B cell (primary cell): ENCODE data around the gene C1QTNF12.

Experiments used
- EZH2 ChIP-seq: IDR thresholded peaks from 2 replicates; pipeline ENCODE4 v1.6.1; 2012; ENCODE audit warnings: borderline replicate concordance, low read depth, mild to moderate bottlenecking, moderate library complexity, low read length; ENCODE audit not compliant: insufficient read depth, poor library complexity, severe bottlenecking
- TF ChIP-seq, protein P1 (sequence below): fragments of 200-600 bp; IDR thresholded peaks from one replicate; pipeline ENCODE4 v1.8.0; 2022; ENCODE audit warnings: antibody characterized with exemption, mild to moderate bottlenecking

DNA sequence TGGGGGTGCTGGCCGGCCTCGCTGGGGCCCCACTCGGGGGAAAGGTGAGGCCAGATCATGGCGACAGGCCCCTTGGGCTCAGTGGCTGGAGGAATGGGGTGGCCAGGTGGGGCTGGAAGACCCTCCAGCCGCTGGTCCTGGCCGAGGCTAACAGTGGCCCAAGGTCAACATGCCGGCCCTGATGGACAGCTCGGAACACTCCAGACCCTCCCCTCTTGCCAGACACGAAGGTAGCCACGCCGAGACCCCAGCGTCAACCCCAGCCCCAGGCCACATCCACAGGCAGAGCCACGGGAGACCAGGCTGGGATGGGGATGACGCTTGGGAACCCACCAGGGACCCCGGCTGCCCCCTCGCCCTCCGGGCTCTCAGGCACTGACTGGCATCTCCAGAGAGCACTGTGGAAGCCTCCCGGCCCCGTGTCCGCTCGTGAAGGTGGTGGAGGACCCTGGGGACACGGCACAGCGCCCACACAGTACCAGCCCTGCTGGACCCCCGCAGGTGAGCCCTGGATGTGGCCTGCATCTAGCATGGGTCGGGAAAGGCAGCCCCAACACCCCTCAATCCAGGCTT, 905 bp upstream of the C1QTNF12 start:
- TF ChIP-seq, protein P1, sequence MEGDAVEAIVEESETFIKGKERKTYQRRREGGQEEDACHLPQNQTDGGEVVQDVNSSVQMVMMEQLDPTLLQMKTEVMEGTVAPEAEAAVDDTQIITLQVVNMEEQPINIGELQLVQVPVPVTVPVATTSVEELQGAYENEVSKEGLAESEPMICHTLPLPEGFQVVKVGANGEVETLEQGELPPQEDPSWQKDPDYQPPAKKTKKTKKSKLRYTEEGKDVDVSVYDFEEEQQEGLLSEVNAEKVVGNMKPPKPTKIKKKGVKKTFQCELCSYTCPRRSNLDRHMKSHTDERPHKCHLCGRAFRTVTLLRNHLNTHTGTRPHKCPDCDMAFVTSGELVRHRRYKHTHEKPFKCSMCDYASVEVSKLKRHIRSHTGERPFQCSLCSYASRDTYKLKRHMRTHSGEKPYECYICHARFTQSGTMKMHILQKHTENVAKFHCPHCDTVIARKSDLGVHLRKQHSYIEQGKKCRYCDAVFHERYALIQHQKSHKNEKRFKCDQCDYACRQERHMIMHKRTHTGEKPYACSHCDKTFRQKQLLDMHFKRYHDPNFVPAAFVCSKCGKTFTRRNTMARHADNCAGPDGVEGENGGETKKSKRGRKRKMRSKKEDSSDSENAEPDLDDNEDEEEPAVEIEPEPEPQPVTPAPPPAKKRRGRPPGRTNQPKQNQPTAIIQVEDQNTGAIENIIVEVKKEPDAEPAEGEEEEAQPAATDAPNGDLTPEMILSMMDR, result no peak
- no peak for TF ChIP-seq EZH2
